Activated CD8-positive, alpha-beta memory T cell treated with anti-CD3 and anti-CD28 coated beads, Interleukin-2, amount 50 U/mL, for 24 hours (primary cell): Measurements from ENCODE around the gene FRMD1.

Experiments used
- DNase-seq: peaks from one replicate; pipeline ENCODE4 v3.0.0-alpha.2; 2020; ENCODE audit errors: extremely low read depth

The FRMD1 gene

GRCh38 chr6:168111911-168112310, 32.9 kb upstream of the FRMD1 start:
- no peak for DNase-seq

GRCh38 chr6:168110437-168110836, 31.4 kb upstream of the FRMD1 start:
- no peak for DNase-seq

DNA sequence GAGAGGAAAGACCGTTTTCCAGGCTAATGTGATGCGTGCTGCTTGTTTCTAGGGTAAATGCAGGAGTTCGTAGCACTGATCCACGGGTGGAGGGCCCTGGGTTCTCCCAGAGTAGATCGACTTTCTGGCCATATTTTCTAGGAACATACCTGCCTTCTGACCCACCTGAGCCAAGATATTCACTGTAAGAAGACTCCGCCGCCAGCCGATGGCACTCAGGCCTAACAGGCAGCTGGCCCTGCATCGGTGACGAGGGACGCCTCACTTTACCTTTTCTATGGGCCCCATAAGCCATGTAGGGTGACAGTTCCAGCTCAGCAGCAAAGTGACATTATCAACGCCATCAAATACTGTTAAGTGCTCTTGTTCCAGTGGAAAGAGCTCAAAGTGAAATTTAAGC, 30.2 kb upstream of the FRMD1 start:
- DNase-seq, result no peak

DNA sequence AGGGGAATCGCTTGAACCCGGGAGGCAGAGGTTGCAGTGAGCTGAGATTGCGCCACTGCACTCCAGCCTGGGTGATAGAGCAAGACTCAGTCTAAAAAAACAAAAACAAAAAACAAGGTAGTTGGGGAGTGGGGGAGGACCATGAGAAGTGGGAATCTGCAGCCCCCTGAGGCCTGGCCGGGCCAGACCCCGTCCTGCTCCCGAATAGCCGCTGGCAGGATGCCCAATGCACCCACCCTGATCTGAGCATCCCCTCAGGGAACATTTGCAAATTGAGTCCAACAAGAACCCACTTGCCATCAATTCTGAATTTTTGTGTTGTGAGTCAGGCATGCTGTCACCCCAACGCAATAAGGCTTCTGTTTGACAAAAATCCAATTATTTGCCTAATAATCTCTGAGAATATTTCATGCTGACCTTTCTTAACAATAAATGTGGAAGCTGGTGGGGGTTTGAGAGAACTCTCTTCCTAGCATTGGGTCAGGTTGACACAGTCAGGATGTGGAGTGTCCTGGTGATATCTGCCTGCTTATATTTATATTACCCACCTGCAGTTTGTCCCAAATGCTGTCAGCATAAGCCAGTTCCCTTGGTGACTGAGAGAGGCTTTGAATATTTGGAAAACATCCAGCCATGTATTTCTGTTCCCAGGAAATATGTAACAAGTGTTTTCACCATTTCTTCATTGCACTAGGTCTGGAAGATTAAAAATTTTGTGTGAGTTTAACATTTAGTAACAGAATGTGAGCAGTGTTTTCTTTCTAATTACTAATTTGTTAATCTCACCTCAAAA, 28.4 kb upstream of the FRMD1 start:
- no peak for DNase-seq

DNA sequence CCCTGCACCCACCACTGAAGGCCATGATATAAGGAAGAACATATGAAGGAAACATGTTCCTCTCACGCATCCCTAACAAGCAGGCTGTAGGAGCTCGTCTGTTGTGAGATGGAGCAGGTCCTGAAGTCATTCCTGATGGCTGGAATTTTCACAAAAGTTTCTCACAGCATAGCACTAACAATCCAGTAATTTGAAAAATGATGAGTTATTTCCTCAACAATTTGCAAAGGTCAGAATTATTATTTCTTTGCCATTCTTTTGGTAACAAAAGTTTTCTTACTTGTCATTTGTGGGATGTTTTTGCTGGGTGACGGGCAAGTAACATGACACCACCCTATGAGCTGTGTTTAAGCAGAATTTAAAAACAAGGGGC, 27.6 kb upstream of the FRMD1 start:
- DNase-seq, result no peak

- DNase-seq, result no peak
These were observed 27.0 kb upstream of the FRMD1 start for GRCh38 chr6:168105813-168106632.

- DNase-seq, result no peak
These were observed 25.6 kb upstream of the FRMD1 start for GRCh38 chr6:168104636-168105035.

GRCh38 chr6:168103050-168103830, 24.2 kb upstream of the FRMD1 start:
- no peak for DNase-seq

DNA sequence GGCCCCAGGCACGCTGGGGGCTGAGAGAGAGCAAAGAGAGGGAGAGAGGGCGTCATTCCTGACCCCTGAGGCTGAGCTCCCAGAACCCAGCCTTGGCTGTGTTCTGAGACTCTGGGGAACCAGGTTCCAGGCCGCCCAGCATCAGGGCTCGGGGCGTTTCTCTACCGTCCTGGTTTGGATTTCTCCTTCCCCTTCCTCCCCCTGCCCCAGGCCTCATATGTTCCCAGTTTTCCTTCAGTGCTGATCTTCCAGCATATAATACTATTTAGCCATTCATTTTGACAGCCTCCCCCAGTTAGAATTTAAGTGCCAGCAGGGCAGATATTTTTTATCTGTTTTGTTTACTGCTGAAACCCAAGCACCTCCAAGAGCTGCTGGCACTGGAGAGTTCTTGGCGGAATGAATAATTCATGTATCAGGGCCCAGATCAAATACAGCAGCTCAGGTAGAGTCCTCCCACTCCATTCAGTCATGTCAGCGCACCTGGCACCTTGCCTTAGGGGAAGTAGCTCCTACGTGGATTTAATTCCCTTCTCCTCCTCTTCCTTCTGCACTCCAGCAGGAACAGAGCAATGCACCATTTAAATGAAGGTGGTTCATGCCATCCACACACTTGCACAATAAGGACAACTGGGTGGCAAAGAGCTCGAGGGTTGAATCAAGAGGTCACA, 23.4 kb upstream of the FRMD1 start:
- no peak for DNase-seq

GRCh38 chr6:168101590-168102314, 22.7 kb upstream of the FRMD1 start:
- no peak for DNase-seq

- DNase-seq, result no peak
These were observed 22.0 kb upstream of the FRMD1 start for GRCh38 chr6:168100803-168101589.

- no peak for DNase-seq
These were observed 21.2 kb upstream of the FRMD1 start for GRCh38 chr6:168100011-168100802.

DNA sequence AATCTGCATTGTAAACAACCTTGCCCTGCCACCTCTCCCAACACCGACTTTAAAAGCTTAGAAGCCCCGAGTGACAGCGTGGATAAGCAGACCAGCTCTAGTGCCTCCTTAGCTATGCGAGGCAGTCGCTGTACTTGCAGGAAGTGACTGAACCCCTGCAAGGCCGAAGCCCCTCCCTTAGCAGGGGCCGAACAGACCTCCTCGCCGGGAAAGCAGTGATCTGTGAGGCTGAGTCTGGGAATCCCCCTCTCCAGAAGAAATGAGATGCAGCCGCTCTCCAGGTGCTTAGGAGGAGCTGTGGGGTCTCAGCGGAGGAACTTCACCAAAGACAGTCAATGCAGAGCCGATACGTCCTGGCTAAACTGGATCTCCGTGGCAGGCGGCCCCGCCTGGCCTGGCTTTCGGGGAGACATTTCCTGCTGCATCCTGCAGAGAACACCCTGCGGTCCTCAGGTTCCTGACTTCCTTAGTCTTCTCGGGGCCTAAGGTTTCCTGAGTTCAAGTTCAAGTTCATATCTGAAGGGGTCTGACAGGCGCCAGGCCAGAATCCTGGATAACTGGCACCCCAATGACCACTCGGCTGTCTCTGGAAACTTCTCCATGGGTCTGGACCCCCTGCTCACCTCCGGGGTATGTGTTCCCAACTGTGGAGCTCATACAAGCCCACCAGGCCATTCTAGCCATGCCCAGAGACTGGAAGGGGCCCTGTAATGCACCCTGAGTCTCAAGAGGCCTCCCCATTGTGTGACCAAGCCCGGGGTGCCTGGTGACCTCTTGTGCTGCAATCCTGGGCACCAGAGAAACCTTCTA, 20.4 kb upstream of the FRMD1 start:
- DNase-seq, result no peak

DNA sequence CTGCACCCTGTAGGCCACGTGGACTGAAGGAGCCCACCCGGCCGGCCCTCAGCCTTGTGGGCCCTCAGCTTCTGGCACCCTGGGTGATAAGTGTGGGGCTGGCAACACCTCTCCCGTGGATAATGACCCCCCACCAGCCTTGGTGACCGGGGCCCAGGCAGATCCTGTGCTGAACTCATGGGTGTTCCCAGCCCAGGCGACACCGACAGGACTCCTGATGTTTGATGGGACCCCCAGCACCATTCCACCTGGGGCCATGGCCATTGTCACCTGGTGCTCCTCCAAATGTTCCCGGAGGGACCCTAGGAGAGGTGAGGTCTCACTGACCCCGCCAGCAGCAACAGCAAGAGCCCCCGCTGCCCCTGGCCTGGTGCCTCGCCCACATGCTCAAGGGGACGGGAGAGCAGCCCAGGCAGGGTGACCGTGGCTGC, 19.4 kb upstream of the FRMD1 start:
- DNase-seq, result no peak

- no peak for DNase-seq
These were observed 18.8 kb upstream of the FRMD1 start for GRCh38 chr6:168097621-168098430.

DNA sequence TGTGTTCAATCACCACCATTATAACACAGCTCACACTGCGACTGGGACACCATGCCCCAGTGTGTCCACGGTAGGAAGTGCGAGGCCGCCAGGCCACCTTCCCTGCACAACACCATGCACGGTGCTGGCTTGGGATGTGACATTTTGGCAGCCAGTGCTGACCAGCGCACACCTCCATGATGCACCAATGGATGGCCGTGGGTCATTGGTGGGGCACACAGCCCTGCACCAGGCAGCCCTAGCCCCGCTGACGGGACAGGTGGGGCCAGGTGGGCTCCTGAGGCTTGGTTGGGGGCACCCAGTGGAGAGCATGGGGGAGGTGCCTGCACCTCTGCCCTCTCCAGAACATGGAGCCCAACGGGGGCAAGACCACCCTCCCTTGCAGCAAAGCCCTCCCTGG, 18.2 kb upstream of the FRMD1 start:
- DNase-seq, result no peak

DNA sequence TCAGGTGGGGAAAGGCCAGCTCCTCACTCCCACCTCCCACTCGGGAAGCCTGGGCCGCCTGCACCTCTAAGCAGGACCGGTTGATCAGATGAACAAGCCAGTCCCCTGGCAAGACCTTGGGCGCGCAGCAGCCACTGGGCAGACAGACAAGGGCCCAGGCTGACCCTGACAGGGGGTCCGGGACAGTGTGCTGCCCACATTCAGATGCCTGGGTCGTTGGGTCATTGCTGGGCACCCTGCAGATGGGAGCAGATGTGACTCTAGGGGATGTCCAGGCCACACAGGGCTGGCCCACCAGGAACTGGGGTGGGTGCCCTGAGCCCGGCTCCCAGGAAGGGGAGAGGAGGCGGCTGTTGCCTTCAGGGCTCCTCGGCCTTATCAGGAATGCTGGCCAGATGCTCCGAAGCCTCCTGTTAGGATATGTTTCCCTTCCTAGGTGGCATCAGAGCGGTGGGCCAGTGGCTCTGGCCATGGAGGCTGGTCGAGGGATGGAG, 17.3 kb upstream of the FRMD1 start:
- DNase-seq, result no peak
